ENCODE data around the gene LRRC18. TPM values are rescaled to one million over a fixed set of nuclear protein-coding genes. Genes with fewer than 3 reads are reported as not detected.

LRRC18 gene
- total and polyA plus RNA-seq, 9 of the 15 experiments (the other 6 are each of a cell fraction or from before 2014, with no cell fraction given): not detected

- TF ChIP-seq ZFP36 (IDR thresholded peaks at IDR 0.05; ENCODE audit: low read depth, low read length, partially characterized antibody) (no peak), CBX1 (IDR thresholded peaks at IDR 0.05; ENCODE audit: low read depth) (no peak), BRCA1 (IDR thresholded peaks at IDR 0.05) (no peak), BRCA1 (CRISPR knock-in tag; IDR thresholded peaks at IDR 0.05) (no peak), HNRNPH1 (optimal IDR thresholded peaks at IDR 0.05; ENCODE audit: low read depth, low read length) (no peak), YBX1 (IDR thresholded peaks at IDR 0.05) (no peak), SRSF1 (IDR thresholded peaks at IDR 0.05; ENCODE audit: low read depth, low read length) (no peak)
Measured at GRCh38 chr10:48895803-48896195, 43.8 kb downstream of the LRRC18 start (continued).

- ChIA-PET CTCF (ENCODE audit: low intra/inter-chr PET ratio) (no interaction called here), POLR2A (interaction anchor here (0.7 kb wide), 1 partner anchor 11 kb away, joined by 3 read pairs; no protein-coding TSS in a partner anchor)
- Histone ChIP-seq H3K4me1 (replicated peaks in 1 of 2; ENCODE audit: control insufficient read depth in 2 of 2, insufficient read depth in 2 of 2, low read length in 2 of 2) (no peaks in the 10 kb centered on the region), H3K36me3 (ENCODE audit: control insufficient read depth, insufficient read depth, low read length) (no peaks in the 10 kb centered on the region), H4K20me1 (replicated peaks; ENCODE audit: control insufficient read depth, insufficient read depth, low read length) (no peaks in the 10 kb centered on the region), H3K4me3 (no peak overlapping the region), H3K79me2 (ENCODE audit: control insufficient read depth, insufficient read depth, low read length) (no peaks in the 10 kb centered on the region), H3K27ac (ENCODE audit: extremely low read depth, low read depth, low read length) (no peak overlapping the region), H3K9me3 (replicated peaks; ENCODE audit: control insufficient read depth, insufficient read depth, low read depth, low read length) (no peaks in the 10 kb centered on the region), H3K9me1 (ENCODE audit: control insufficient read depth, insufficient read depth, low read length) (no peaks in the 10 kb centered on the region), H2AFZ (ENCODE audit: low read depth, low read length) (no peak overlapping the region), H3K9ac (ENCODE audit: insufficient read depth in 1 of 2, low read depth in 2 of 2, low read length in 2 of 2) (no peak overlapping the region), H3K27me3 (ENCODE audit: control insufficient read depth in 2 of 2, insufficient read depth in 2 of 2, low read length in 2 of 2) (peaks cover 5 to 35% of the 10 kb centered on the region in 2 experiments; a peak in 4 of 5 replicates), H3K4me2 (ENCODE audit: insufficient read depth, low read length) (no peak overlapping the region)
- BruUV-seq (replicated peaks): no TSS peak
- ATAC-seq (no peak), DNase-seq (ENCODE audit: extremely low read depth in 1 of 4, low spot score in 3 of 4) (no peak), FAIRE-seq (no peak)
- 0% methylated on average over 6 of the region's 6 CpGs for WGBS (ENCODE audit: insufficient coverage, low coverage, missing lambda C conversion rate)
- intact Hi-C loops (cut with micrococcal nuclease): no loop called here
- in situ Hi-C loops (cut with MboI): no loop called here
- no peak for TF ChIP-seq ZNF398 (CRISPR knock-in tag; IDR thresholded peaks at IDR 0.05)
- TF ChIP-seq FOS (IDR thresholded peaks at IDR 0.05; ENCODE audit: extremely low read depth, insufficient read length): no peak
- no peak for TF ChIP-seq MEIS2 (IDR thresholded peaks at IDR 0.05; ENCODE audit: partially characterized antibody)
- no peak for TF ChIP-seq NUFIP1 (IDR thresholded peaks at IDR 0.05; ENCODE audit: partially characterized antibody)
- TF ChIP-seq FOXK1 (CRISPR knock-in tag; IDR thresholded peaks at IDR 0.05; ENCODE audit: borderline replicate concordance): no peak
- TF ChIP-seq NCOA4 (IDR thresholded peaks at IDR 0.05; ENCODE audit: partially characterized antibody): no peak
- no peak for TF ChIP-seq CBX1 (IDR thresholded peaks at IDR 0.05; ENCODE audit: low read depth)
- TF ChIP-seq PHB (CRISPR knock-in tag; IDR thresholded peaks at IDR 0.05): no peak
- TF ChIP-seq IRF2 (CRISPR knock-in tag; IDR thresholded peaks at IDR 0.05): no peak
- no peak for TF ChIP-seq ZNF766 (CRISPR knock-in tag; conservative IDR thresholded peaks at IDR 0.05)
- no peak for TF ChIP-seq PHF8 (IDR thresholded peaks at IDR 0.05; ENCODE audit: borderline replicate concordance, low read length)
- no peak for TF ChIP-seq GABPB1 (CRISPR knock-in tag; IDR thresholded peaks at IDR 0.05)
- TF ChIP-seq HDAC6 (IDR thresholded peaks at IDR 0.05; ENCODE audit: low read depth, low read length): no peak
- no peak for TF ChIP-seq CEBPB (tag; IDR thresholded peaks at IDR 0.05)
Measured at GRCh38 chr10:48894911-48895802, 44.5 kb downstream of the LRRC18 start.

All from K562 (cell line).